GM18951 (cell line): ENCODE data around the gene MORN5.

Experiments
- POLR2A ChIP-seq: IDR thresholded peaks from 4 replicates; pipeline ENCODE4 v1.6.1; 2011; ENCODE audit warnings: mild to moderate bottlenecking; ENCODE audit not compliant: insufficient read length, insufficient read depth; ENCODE audit errors: extremely low read depth
- in situ Hi-C: fragments of 300-500 bp; cut with MboI; formaldehyde crosslinking; loops from one replicate; pipeline ENCODE4 v1.12.0; 2022; ENCODE audit warnings: low sequenced_read_pairs, mixed read lengths, inconsistent platforms; ENCODE audit not compliant: unreplicated experiment

Gene MORN5

DNA sequence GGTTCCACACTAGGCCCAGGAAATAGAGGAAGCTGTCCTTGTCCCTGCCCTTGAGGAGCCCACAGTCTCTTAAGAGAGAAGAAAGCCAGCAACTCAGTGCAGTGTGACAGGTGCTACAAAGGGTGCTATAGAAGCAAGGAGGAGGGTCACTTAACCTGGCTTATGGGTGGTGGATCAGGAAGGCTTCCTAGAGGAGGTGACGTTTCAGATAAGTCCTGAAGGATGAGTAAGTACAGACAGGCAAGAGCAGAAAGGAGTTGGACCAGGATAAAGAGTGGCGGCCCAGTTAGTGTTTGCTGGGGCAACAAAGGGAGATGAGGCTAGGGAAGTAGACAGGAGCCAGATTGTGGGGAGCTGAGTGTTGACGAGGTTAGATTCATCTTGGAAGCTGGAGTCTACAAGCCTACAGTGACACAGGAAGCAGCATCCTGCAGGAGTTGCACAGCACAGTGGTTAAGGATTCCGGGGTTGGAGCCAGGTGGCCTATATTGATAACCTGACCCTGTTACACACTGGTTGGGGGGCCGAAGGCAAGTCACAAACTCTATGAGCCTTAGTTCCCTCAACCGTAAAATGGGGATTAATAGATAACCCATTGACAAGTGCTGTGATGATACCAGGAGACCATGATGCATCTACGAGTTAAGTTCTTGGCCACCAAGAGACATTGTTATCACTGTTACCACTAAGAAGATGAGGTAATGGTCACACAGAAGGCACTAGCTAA is 74.5 kb downstream of the MORN5 start:
- in situ Hi-C loops: no loop called here
- no peak for TF ChIP-seq POLR2A

DNA sequence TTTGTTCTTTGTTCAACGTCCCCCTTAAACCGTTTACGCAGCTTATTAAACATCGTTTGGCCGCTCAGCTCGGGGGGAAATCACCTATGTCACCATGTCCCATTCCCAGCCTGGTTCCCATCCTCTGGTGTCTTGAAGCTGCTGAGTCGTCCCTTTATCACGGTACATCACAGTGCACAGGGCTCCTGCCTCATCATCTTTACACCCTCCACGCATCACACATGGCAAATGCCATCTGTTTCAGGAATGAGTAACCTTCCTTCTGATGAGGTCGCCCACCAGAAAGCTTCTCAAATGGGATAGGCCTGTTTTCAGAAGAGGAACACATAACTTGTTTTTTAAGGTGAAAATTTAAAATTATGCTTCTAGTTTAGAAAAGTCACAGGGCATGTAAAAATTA is 77.0 kb downstream of the MORN5 start:
- no peak for TF ChIP-seq POLR2A
- in situ Hi-C loops: no loop called here

DNA sequence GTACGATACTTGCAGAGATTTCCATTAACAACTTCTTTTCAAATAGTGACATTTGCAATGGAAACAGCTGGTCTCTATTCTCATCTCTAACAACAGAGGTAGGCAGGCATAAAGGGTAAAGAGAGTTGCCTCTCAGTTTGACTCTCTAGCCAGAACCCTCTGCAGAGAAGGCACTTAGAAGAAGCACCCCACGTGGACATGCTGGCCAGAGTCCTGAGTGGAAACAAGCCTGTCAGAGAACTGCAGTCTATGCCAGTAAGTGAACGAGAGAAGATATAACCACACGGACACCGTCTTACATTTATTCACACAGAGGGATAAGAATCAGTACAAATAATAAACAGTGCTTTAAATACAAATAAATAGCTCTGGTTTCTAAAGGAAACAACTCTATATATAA is 80.0 kb downstream of the MORN5 start:
- TF ChIP-seq POLR2A: no peak
- in situ Hi-C loops: no loop called here

DNA sequence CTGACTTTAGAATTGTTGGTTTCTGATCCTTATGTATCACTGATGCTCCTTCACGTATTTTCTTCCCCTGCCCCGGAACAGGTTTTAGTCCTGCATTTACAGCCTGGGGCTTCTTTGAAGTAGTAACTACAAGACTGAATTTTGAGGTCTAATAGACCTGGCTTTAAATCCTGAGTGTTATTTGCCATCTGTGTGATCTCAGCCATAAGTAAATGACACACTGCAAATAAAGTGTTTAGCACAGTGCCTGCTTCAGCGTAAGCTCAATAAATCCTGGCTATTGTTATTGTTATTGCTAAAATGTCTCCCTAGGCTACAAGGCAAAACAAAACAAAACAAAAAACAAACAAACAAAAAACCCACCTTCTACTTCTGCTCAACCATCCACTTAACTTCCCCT is 84.6 kb downstream of the MORN5 start:
- no peak for TF ChIP-seq POLR2A
- in situ Hi-C loops: no loop called here

DNA sequence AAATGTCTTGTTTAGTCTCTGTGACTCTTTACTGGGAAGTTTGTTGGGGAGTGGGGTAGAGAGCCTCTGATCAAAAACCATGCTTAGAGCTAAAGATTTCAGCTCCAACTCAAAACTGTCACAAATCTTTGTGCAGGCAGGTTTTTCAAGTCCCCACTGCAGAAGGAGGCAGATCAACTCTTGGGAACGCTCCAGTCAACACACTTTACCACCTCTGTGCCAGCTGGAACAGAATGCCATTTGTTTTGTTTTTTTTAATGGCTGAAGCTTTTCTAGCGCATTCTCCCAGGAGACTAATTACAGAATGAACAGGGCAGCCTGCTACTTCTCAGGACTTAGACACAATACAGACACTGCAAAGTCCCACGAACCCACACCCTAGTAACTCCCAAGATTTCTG is 87.0 kb downstream of the MORN5 start:
- no peak for TF ChIP-seq POLR2A
- in situ Hi-C loops: no loop called here

DNA sequence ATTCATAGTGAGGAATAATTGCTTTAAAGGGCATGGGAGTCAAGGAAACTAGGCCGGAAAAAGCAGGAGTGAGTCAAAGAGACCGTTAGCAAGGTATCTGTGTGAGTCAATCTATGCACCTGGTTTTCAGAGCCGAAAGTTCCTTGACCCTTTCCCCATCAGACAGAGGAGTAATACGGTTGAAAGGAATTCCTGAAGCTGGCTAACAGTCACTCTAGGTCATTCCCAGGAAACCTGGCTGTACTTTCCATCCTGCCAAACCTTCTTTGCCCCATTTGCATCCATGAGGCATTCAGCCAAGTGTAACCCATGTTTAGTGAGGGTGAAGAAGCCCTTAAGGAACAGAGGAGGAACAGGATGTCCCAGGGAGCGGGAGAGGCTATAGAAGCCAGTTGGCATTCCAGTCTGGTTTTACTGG is 88.7 kb downstream of the MORN5 start:
- TF ChIP-seq POLR2A: no peak
- in situ Hi-C loops: no loop called here
